ENCODE data around the gene CNPY1.

- TF ChIP-seq EP300 (IDR thresholded peaks at IDR 0.05) (no peak), CTCF (IDR thresholded peaks at IDR 0.05) (no peak)
Observed at GRCh38 chr7:155541986-155542675, 4.2 kb downstream of the CNPY1 start.
